Glutamatergic neuron (in vitro differentiated cells): ENCODE measurements around the gene DPYSL4. TPM values are rescaled to one million over a fixed set of nuclear protein-coding genes. Genes with fewer than 3 reads are reported as not detected.

Source experiments
- DNase-seq: peaks from one replicate; pipeline ENCODE4 v3.0.0; 2022
- H3K27ac Mint-ChIP-seq: one replicate; pipeline ENCODE4 v1.8.0; 2020; ENCODE audit warnings: mild to moderate bottlenecking, mixed read lengths, inconsistent platforms; ENCODE audit not compliant: unreplicated experiment
- H3K27me3 Mint-ChIP-seq: one replicate; pipeline ENCODE4 v1.8.0; 2020; ENCODE audit warnings: mild to moderate bottlenecking, moderate library complexity, mixed read lengths, inconsistent platforms; ENCODE audit not compliant: unreplicated experiment
- H3K36me3 Mint-ChIP-seq: one replicate; pipeline ENCODE4 v1.8.0; 2020; ENCODE audit warnings: mild to moderate bottlenecking, mixed read lengths, inconsistent platforms; ENCODE audit not compliant: unreplicated experiment
- H3K4me1 Mint-ChIP-seq: one replicate; pipeline ENCODE4 v1.8.0; 2020; ENCODE audit warnings: mild to moderate bottlenecking, low read depth, mixed read lengths, inconsistent platforms; ENCODE audit not compliant: unreplicated experiment
- H3K4me3 Mint-ChIP-seq: one replicate; pipeline ENCODE4 v1.8.0; 2020; ENCODE audit warnings: mild to moderate bottlenecking, mixed read lengths, inconsistent platforms; ENCODE audit not compliant: unreplicated experiment
- H3K9me3 Mint-ChIP-seq: one replicate; pipeline ENCODE4 v1.8.0; 2020; ENCODE audit warnings: mild to moderate bottlenecking, moderate library complexity, mixed read lengths, inconsistent platforms; ENCODE audit not compliant: unreplicated experiment
- total RNA-seq: library from RNA; stranded (reverse); fragmentation: NEBNext Ultra II Directional; extraction: Animal tissue kit (Norgen Biotek cat#: 25700); gene quantifications from one replicate; pipeline ENCODE4 v1.2.1, GENCODE V29; 2021; ENCODE audit not compliant: unreplicated experiment
- TF ChIP-seq, protein P1 (sequence below): fragments of 200-600 bp; sonication (generic); IDR thresholded peaks from one replicate; pipeline ENCODE4 v1.5.0; 2021; ENCODE audit not compliant: partially characterized antibody, unreplicated experiment

Gene DPYSL4
- total RNA-seq, 1 donor from 2014 or later = 402 TPM

GRCh38 chr10:132182591-132182990 lies 4.2 kb upstream of the DPYSL4 start:
- H3K4me1 Mint-ChIP-seq = peaks cover 5% of the 10 kb centered on the region
- H3K36me3 Mint-ChIP-seq = no peaks in the 10 kb centered on the region
- H3K27ac Mint-ChIP-seq = no peak overlapping the region

GRCh38 chr10:132183046-132183445 lies 3.7 kb upstream of the DPYSL4 start:
- H3K9me3 Mint-ChIP-seq = peaks cover 7% of the 10 kb centered on the region
- peaks cover 15% of the 10 kb centered on the region for H3K27me3 Mint-ChIP-seq
- no peaks in the 10 kb centered on the region for H3K36me3 Mint-ChIP-seq
- peak; percentile 12 for DNase-seq
- TF ChIP-seq, protein P1, sequence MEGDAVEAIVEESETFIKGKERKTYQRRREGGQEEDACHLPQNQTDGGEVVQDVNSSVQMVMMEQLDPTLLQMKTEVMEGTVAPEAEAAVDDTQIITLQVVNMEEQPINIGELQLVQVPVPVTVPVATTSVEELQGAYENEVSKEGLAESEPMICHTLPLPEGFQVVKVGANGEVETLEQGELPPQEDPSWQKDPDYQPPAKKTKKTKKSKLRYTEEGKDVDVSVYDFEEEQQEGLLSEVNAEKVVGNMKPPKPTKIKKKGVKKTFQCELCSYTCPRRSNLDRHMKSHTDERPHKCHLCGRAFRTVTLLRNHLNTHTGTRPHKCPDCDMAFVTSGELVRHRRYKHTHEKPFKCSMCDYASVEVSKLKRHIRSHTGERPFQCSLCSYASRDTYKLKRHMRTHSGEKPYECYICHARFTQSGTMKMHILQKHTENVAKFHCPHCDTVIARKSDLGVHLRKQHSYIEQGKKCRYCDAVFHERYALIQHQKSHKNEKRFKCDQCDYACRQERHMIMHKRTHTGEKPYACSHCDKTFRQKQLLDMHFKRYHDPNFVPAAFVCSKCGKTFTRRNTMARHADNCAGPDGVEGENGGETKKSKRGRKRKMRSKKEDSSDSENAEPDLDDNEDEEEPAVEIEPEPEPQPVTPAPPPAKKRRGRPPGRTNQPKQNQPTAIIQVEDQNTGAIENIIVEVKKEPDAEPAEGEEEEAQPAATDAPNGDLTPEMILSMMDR = no peak
- H3K27ac Mint-ChIP-seq = no peak overlapping the region
- no peak overlapping the region for H3K4me3 Mint-ChIP-seq
- H3K4me1 Mint-ChIP-seq = peaks cover under 1% of the 10 kb centered on the region

More at GRCh38 chr10:132182591-132182990, 4.2 kb upstream of the DPYSL4 start:
- no peak for DNase-seq
- Mint-ChIP-seq H3K9me3 (peaks cover 5% of the 10 kb centered on the region), H3K4me3 (no peak overlapping the region), H3K27me3 (peaks cover 17% of the 10 kb centered on the region)
- TF ChIP-seq, protein P1 = no peak

DNA sequence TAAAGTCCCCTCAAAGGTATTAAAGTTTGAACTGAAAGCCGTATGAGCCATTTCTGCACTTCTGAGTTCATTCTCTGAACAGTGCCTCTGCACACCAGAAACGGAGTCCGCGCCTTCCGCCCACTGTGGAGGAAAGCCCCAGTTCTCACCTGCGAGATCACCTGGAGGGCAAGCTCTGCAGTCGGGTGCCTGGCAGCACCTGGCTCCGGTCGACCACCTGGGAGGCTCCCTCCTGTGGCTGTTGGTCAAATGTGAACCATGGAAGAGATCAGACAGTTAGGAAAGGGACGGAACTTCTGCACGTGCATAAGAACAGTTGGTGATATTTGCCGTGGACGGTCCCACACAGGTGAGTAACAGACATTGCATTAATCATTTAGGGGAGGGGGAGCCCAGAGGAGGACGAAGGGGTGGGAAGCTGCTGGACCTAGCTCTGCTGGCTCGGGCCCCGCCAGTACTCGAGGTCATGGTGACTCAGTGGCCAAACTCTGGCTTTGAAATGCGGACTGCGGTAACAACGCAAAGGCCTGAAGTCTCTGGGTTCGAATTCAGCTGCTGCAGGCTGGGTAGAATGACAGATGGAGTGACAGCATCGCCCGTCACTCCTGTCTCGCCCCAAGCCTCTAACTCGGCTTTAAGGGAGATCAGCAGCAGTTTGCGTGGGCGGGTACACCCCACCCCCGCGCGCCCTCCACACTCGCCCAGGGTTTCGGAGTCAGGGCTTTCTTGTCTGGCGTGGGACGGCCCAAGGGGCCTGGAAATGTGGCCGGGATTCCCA lies 1.7 kb upstream of the DPYSL4 start:
- Mint-ChIP-seq H3K27ac (peak overlapping the region; percentile 30), H3K36me3 (no peaks in the 10 kb centered on the region), H3K9me3 (peaks cover 12% of the 10 kb centered on the region), H3K4me1 (peaks cover 15% of the 10 kb centered on the region), H3K27me3 (peaks cover 20% of the 10 kb centered on the region), H3K4me3 (peak overlapping the region; percentile 80)
- TF ChIP-seq, protein P1 = no peak
- peak; percentile 17 for DNase-seq

GRCh38 chr10:132185601-132186487 lies 904 bp upstream of the DPYSL4 start:
- Mint-ChIP-seq H3K9me3 (peaks cover 12% of the 10 kb centered on the region), H3K4me1 (peaks cover 15% of the 10 kb centered on the region), H3K36me3 (peaks cover 5% of the 10 kb centered on the region), H3K27ac (no peak overlapping the region), H3K27me3 (peaks cover 20% of the 10 kb centered on the region), H3K4me3 (peak overlapping the region; percentile 69)
- TF ChIP-seq, protein P1 = no peak
- DNase-seq = peak; percentile 59
